SK-N-SH (cell line): ENCODE data around the gene SNED1. TPM values are rescaled to one million over a fixed set of nuclear protein-coding genes. Genes with fewer than 3 reads are reported as not detected.

Experiments
- CTCF ChIA-PET: fragments of 300-600, 350-600 bp; formaldehyde crosslinking; extraction: SDS; loops from one replicate; lab custom pipeline; 2021; lab: Yijun Ruan, JAX
- POLR2A ChIA-PET: fragments of 350-600 bp; sonication (Branson Sonifier 250); formaldehyde crosslinking; extraction: SDS; loops from one replicate; lab custom pipeline; 2020; ENCODE audit warnings: antibody characterized with exemption, inconsistent platforms; lab: Yijun Ruan, JAX
- DNase-seq: peaks from one replicate; pipeline ENCODE4 v3.0.0; 2012
- H2AFZ ChIP-seq: fragments of 200-600 bp; sonication (generic); 2 replicates; pipeline ENCODE4 v1.8.1; 2016; ENCODE audit warnings: antibody characterized with exemption, mild to moderate bottlenecking, low read depth
- H3F3A ChIP-seq: fragments of 200-600 bp; sonication (generic); replicated peaks from 2 replicates; pipeline ENCODE3; 2016; ENCODE audit warnings: antibody characterized with exemption, mild to moderate bottlenecking; ENCODE audit not compliant: insufficient read depth
- H3K27ac ChIP-seq, 2 experiments: fragments of 200-500 bp in 1 of 2; fragments of 200-600 bp in 1 of 2; sonication (Bioruptor generic) in 1 of 2; sonication (generic), shearing (Covaris generic) in 1 of 2; 2 replicates each; pipeline versions ENCODE4 v1.5.1 to v1.6.1; 2014 to 2016; ENCODE audit warnings: low read depth in 2 of 2, inconsistent platforms in 1 of 2, low read length in 1 of 2, mild to moderate bottlenecking in 1 of 2, mixed read lengths in 1 of 2
- H3K27me3 ChIP-seq: fragments of 200-600 bp; sonication (generic), shearing (Covaris generic); 2 replicates; pipeline ENCODE4 v1.6.1; 2016; ENCODE audit warnings: mixed run types; ENCODE audit not compliant: insufficient read depth
- H3K36me3 ChIP-seq, 2 experiments: fragments of 200-500 bp in 1 of 2; fragments of 200-600 bp in 1 of 2; sonication (Bioruptor generic) in 1 of 2; sonication (generic) in 1 of 2; replicated peaks in 1 of 2; 2 replicates each; pipeline versions ENCODE3 to v1.5.1; 2014 to 2016; ENCODE audit warnings: low read length in 1 of 2, mild to moderate bottlenecking in 1 of 2; ENCODE audit not compliant: insufficient read depth in 2 of 2, control insufficient read depth in 1 of 2
- H3K4me1 ChIP-seq, 2 experiments: fragments of 200-500 bp in 1 of 2; fragments of 200-600 bp in 1 of 2; sonication (Bioruptor generic) in 1 of 2; sonication (generic), shearing (Covaris generic) in 1 of 2; 2 replicates each; pipeline versions ENCODE4 v1.5.1 to v1.6.1; 2014 to 2016; ENCODE audit warnings: low read depth in 1 of 2, low read length in 1 of 2, mixed run types in 1 of 2; ENCODE audit not compliant: insufficient read depth in 2 of 2, control insufficient read depth in 1 of 2
- H3K4me2 ChIP-seq: fragments of 200-600 bp; sonication (generic), shearing (Covaris generic); 2 replicates; pipeline ENCODE4 v1.6.1; 2017; ENCODE audit warnings: mixed run types
- H3K4me3 ChIP-seq, 2 experiments: fragments of 200-500 bp in 1 of 2; fragments of 200-600 bp in 1 of 2; sonication (Bioruptor generic) in 1 of 2; sonication (generic), shearing (Covaris generic) in 1 of 2; 2 replicates each; pipeline versions ENCODE4 v1.5.1 to v1.8.1; 2014 to 2016; ENCODE audit warnings: low read depth in 2 of 2, inconsistent platforms in 1 of 2, low read length in 1 of 2, mild to moderate bottlenecking in 1 of 2, mixed read lengths in 1 of 2, moderate library complexity in 1 of 2
- H3K79me2 ChIP-seq: fragments of 200-600 bp; sonication (generic); 2 replicates; pipeline ENCODE4 v1.8.1; 2017; ENCODE audit warnings: mild to moderate bottlenecking; ENCODE audit not compliant: insufficient read depth
- H3K9ac ChIP-seq: fragments of 200-600 bp; sonication (generic); 2 replicates; pipeline ENCODE4 v1.6.1; 2017; ENCODE audit warnings: mixed run types
- H3K9me2 ChIP-seq: fragments of 200-600 bp; sonication (generic); 2 replicates; pipeline ENCODE4 v1.6.1; 2017; ENCODE audit warnings: mixed run types
- H3K9me3 ChIP-seq: fragments of 200-600 bp; sonication (generic); 2 replicates; pipeline ENCODE4 v1.6.1; 2017; ENCODE audit warnings: mixed run types, mild to moderate bottlenecking, moderate library complexity
- H4K20me1 ChIP-seq: fragments of 200-600 bp; sonication (generic); 2 replicates; pipeline ENCODE4 v1.6.1; 2017; ENCODE audit warnings: mild to moderate bottlenecking, mixed run types; ENCODE audit not compliant: insufficient read depth
- CTCF ChIP-seq: fragments of 200-600 bp; sonication (generic); IDR thresholded peaks from 2 replicates; pipeline ENCODE4 v1.6.1; 2017; ENCODE audit warnings: antibody characterized with exemption, mild to moderate bottlenecking, moderate library complexity
- FOSL2 ChIP-seq: IDR thresholded peaks from 2 replicates; pipeline ENCODE4 v1.4.0; 2012; ENCODE audit warnings: low read depth, mild to moderate bottlenecking, moderate library complexity, borderline replicate concordance
- MEF2A ChIP-seq: IDR thresholded peaks from 2 replicates; pipeline ENCODE4 v1.4.0; 2012; ENCODE audit warnings: low read depth, borderline replicate concordance
- MXI1 ChIP-seq: IDR thresholded peaks from 2 replicates; pipeline ENCODE4 v1.6.1; 2012; ENCODE audit warnings: mild to moderate bottlenecking, low read depth, low read length, improper control_type of control experiment
- PBX3 ChIP-seq: IDR thresholded peaks from 2 replicates; pipeline ENCODE4; 2012
- RAD21 ChIP-seq: IDR thresholded peaks from 2 replicates; pipeline ENCODE4 v1.6.1; 2012; ENCODE audit warnings: mild to moderate bottlenecking, low read length
- YY1 ChIP-seq: IDR thresholded peaks from 2 replicates; pipeline ENCODE4 v1.4.0; 2012; ENCODE audit warnings: low read depth, mild to moderate bottlenecking
- WGBS: methylation state at CpG from one replicate; pipeline ENCODE4 v1.1.6; 2017; ENCODE audit warnings: low lambda C conversion rate; 5-methylcytosine and 5-hydroxymethylcytosine counted together
- polyA plus RNA-seq, 3 experiments: library from polyadenylated mRNA; depleted of rRNA; stranded (reverse); fragments of >200 nt; gene quantifications; 2 replicates each; pipeline ENCODE4 v1.2.3, GENCODE V29; 2012

The SNED1 gene
- polyA plus RNA-seq, 1 of the 3 experiments (the other 2 are of a cell fraction) = 0.03 TPM

GRCh38 chr2:241084856-241085444 lies 86.5 kb downstream of the SNED1 start:
- Histone ChIP-seq H3K4me1 (peaks cover 0 to 13% of the 10 kb centered on the region in 2 experiments; a peak in 1 of 4 replicates), H3K9me2 (no peaks in the 10 kb centered on the region), H3K36me3 (peaks cover 32 to 41% of the 10 kb centered on the region in 2 experiments), H4K20me1 (no peaks in the 10 kb centered on the region), H3K79me2 (no peaks in the 10 kb centered on the region), H2AFZ (no peak overlapping the region), H3F3A (peaks cover 8% of the 10 kb centered on the region), H3K27me3 (no peaks in the 10 kb centered on the region), H3K9me3 (no peaks in the 10 kb centered on the region), H3K27ac (no peak overlapping the region), H3K9ac (no peak overlapping the region), H3K4me2 (no peak overlapping the region), H3K4me3 (no peak overlapping the region)
- POLR2A ChIA-PET = no interaction called here
- no peak for TF ChIP-seq MXI1
- no peak for TF ChIP-seq MEF2A
- no peak for TF ChIP-seq PBX3
- no peak for TF ChIP-seq FOSL2
- no peak for TF ChIP-seq CTCF
- no peak for TF ChIP-seq YY1
- no peak for DNase-seq
- CTCF ChIA-PET = interaction anchor here (1.2 kb wide), 1 partner anchor 26 kb away, joined by 3 read pairs; no protein-coding TSS in a partner anchor
- WGBS = 87% methylated on average over 4 of the region's 4 CpGs

- 96% methylated on average over 27 of the region's 29 CpGs for WGBS
- H3K36me3 ChIP-seq = peaks cover 35 to 64% of the 10 kb centered on the region in 2 experiments
- no peak for TF ChIP-seq RAD21
- TF ChIP-seq, all 33 proteins: peak for 0
- H3K9me2 ChIP-seq = no peaks in the 10 kb centered on the region
- no peak overlapping the region for H3K4me3 ChIP-seq
- DNase-seq = no peak
- H3K27ac ChIP-seq = no peak overlapping the region
- H3K9me3 ChIP-seq = no peaks in the 10 kb centered on the region
- H2AFZ ChIP-seq = no peak overlapping the region
- H3K9ac ChIP-seq = no peak overlapping the region
- H3K4me2 ChIP-seq = no peak overlapping the region
- no peaks in the 10 kb centered on the region for H3K27me3 ChIP-seq
- ChIA-PET POLR2A (no interaction called here), CTCF (no interaction called here)
- peaks cover 8% of the 10 kb centered on the region for H3F3A ChIP-seq
- no peaks in the 10 kb centered on the region for H3K79me2 ChIP-seq
- no peaks in the 10 kb centered on the region for H4K20me1 ChIP-seq
- no peaks in the 10 kb centered on the region for H3K4me1 ChIP-seq
These were observed 89.2 kb downstream of the SNED1 start for GRCh38 chr2:241087420-241088268.
